Anterior cingulate cortex (tissue), 58 donors: ENCODE data around the gene CMTM7.
"Not testable (repeated sequence)": the region's sequence is repeated elsewhere in the genome, so short reads cannot be mapped to it uniquely, and the experiment has no call there.

ENCODE experiments used
- DNase-seq, 58 donors: peaks; one replicate each; lab custom pipeline; 2025; lab: John Stamatoyannopoulos, UW

Gene CMTM7

DNA sequence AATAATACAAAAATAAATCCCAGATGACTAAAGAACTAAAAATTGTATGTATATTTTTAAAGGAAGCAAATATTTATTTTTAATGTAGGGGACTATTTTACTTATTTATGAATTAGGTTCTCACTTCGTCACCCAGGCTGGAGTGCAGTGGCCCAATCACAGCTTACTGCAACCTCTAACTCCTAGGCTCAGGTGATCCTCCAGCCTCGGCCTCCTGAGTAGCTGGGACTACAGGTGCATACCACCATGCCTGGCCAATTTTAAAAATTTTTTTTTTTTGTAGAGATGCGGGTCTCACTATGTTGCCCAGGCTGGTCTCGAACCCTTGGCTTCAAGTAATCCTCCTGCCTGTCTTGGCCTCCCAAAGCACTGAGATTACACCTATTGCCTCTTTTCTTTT, 42.6 kb downstream of the CMTM7 start:
- DNase-seq = no peak

DNA sequence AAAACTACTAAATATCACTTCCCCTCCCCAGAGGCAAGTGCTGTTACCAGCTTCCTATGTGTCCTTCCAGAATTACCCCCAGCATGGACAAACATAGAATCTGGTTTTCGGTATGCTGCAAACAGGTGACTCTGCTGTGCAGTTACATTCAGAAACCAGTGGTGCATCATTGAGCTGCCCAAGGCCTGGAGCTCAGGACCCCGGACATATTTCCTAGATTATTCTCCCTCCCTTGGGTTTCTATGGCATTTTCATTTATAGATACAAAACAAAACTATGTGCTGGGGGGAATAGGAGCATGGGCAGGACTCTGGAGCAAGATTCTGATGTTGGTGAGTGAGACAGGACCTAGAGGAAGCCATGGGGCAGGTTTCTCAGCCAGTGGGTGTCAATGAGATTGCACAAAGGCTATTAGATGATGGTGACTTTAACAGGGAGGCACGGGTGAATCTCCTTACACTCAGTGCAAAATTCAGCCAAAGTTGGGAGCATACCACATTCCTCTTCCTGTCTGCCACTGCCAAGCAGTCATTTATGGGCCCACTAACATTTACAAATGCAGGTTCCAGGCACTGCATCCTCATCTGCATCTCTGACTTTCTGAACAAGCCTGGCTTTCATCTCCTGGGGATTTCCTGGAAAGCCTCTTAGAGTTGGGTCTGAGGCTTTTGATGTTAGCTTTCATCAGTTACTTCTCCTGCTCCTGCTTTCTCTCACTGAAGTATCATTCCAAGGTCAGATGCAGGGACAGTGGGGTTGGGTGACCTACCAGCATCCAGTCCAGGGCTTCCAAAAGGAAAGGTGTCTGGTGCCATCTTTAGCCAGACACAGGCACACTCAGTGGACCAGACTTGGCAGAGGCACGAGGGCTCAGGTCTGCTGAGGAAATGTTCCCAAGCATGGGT, 44.5 kb downstream of the CMTM7 start:
- no peak for DNase-seq

DNA sequence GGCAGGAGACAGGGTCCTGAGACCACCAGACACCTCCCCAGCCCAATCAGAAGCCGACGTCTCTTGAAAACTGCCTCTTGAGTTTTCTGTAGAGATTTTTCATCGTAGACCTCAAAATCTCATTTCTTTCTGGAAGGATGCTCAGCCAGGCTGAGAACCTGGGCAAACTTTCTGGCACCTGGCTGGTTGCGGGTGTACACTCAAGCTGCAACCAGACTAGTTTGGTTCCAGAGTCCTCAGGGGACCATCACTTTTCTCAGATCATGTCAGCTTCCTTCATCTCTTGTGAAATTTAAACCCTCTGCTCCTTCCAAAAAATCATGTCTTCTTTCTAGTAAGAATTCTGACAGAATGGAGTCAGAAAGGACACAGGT, 45.1 kb downstream of the CMTM7 start:
- DNase-seq = no peak

DNA sequence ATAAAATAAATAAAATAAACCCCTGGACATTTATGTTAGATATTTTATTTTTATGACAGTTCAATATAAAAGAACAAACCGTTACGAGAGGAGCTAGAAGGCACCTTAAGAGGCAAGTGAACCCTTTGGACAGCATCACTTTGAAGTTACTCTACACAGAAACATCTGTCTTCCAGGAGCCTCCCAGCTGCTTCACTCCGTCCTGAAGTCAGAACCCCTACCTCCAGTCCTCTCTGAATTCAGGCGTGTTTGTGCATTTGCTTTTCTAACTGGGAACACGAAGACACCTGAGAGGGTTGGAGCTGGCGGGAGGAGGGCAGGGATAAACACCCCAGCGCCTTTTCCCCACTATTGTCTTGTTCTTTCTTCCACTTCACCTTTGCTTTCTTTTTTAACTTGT, 46.2 kb downstream of the CMTM7 start:
- DNase-seq = no peak

DNA sequence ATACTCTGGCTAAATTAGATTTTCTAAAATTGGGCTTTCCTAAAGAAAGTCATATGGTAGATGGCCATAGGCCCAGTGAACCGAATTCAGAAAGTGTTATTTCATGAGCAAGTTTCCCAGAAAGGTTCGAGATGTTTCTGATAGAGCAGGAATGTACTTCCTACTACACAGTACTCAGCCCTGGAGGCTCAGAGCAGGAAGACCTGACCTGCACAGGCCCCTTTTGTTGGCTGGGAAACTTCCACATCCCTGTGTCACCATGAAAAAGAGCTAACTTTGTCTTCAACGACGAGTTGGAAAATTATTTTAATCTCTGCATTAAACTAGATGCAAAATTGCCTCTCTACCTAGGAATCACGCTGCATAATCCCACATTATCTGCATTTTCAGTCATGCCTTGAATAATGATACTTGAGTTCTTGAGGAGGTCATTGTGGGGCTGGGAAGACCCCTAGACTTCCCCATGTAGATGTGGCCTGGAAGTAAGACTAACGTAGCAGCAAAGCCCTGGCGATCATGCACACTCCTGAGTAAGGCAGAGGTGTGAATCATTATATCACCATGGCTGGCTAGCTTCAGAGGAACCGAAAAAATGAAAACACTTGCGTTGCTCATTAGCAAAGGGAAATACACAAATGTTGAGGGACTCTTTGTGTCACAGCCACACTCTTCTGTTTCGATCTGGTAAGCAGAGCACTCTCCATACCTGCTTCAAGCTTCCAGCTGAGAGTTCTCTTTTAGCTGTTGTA, 47.1 kb downstream of the CMTM7 start:
- DNase-seq = no peak

DNA sequence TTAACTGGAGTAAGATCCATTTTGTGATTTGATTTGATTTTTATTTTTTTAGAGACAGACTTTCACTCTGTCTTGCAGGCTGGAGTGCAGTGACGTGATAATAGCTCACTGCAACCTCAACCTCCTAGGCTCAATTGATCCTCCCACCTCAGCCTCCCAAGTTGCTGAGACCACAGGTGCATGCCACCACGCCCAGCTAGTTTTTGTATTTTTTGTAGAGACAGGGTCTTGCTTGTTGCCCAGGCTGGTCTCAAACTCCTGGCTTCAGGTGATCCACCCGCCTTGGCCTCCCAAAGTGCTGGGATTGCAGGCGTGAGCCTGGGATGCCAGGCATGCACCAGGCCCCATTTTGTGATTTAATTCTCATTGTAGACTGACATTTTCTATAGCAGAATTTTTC, 47.8 kb downstream of the CMTM7 start:
- DNase-seq = not testable (repeated sequence)

DNA sequence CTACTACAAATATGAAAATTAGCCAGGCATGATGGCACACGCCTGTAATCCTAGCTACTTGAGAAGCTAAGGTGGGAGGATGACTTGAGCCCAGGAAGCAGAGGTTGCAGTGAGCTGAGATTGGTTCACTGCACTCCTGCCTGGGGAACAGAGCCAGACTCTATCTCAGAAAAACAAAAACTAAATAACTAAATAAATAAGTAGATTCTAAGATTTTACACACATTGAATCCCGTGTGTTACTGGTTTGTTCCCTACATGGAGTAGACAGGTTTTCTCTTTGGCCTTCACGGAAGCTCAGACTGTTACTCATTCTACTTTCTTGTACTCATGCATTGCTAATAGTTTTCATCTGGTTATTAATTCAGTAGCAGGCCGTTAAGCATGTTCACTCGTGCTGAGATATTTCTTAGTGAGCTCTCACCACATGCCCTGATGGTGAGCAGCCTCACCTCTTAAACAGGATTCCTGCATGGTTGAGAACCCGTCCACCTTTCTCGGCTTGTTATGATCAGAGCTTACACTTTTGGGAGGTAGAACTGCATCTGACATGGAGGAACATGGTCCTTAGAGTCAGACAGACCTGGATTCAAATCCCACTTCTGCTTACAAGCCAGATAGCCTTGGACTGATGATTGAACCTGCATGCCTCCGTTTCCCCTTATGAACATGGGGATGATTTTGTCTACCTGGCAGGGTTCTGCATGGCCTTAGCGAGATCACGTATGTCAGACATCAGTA, 49.1 kb downstream of the CMTM7 start:
- no peak for DNase-seq

DNA sequence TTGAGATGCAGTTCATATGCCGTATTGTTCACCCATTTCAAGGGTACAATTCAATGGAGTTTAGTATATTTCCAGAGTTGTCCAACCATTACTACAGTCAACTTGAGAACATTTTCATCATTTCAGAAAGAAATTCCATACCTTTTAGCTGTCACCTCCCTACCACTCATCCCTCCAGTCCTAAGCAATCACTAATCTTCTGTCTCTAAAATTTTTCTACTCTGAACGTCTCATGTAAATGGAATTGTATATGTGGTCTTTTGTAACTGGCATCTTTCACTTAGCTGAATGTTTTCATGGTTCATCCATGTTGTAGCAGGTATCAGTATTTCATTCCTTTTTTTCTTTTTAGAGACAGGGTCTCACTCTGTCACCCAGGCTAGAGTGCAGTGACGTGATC, 51.1 kb downstream of the CMTM7 start:
- DNase-seq = no peak

DNA sequence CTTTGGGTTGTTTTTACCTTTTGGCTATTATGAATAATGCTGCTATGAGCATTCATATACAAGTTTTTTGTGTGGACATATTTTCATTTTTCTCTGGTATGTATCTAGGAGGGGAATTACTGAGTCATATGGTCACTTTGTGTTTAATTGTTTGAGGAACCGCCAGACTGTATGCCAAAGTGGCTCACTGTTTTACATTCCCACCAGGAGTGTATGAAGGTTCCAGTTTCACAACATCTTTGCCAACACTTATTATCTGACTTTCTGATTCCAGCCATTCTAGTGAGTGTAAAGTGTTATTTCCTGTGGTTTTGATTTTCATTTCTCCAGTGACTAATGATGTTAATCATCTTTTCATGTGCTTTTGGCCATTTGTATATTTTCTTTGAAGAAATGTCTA, 51.8 kb downstream of the CMTM7 start:
- DNase-seq = no peak

DNA sequence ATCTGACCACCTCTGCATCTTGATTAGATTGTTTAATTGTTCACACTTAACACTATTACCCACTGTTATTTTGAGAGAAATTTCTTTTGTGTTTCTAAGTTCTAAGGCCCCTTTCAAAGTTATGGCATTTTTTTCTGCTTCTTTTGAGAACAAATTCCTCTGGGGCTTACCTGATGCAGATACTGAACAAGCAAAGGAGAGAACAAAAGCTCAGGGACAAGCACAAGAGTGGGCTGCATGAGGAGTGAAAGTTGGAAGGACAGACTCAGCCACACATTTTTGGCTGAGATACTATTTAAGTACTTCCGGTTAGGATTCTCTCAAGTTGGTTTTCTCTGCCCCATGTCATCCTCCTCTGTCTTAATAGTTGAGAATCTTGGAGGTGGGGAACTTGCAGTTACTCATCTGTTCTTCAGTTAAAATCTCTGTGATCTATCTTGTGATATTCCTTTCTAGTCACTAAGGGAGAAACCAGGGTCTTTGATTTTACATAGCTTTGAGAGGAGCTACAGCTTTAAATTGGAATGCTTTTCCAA, 56.3 kb downstream of the CMTM7 start:
- no peak for DNase-seq

DNA sequence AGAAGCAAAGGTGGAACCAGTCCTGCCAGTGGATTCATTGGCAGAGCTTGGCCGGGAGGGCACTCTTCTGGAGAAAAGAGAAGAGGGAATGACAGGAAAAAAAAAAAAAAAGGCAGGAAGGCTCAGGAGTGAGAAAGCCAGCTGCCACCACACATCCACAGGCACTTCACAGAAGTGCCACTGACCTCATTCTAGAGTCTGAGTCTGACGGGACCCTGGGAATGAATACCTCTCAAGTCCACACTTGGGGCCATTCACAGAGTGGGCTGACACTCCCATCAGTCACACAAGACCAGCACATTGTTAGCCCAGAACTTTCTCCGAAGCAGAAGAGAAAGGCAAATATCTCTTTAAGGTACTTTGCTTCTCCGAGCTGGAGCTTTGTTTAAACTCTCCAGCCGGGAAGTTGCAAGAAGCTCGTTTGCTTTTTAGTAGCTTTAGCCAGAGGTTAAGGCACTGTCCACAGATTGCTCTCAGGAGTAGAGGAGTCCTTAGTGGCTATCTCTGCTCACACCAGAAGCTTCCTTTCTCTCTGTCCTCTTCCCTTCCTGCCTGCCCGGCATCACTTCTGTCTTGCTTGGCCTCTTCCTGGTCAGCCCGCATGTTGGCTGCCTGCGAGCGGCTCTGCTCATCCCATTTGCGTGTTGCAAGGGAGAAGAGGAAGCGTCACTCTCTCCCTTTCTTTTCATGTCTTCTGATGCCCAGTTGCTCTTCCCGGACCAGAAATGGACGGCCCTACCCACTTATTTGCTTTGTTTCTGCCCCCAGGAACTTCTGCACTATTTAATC, 57.2 kb downstream of the CMTM7 start:
- peak in 10 of 58 donors; percentile 4 to 30 (median 10) for DNase-seq

DNA sequence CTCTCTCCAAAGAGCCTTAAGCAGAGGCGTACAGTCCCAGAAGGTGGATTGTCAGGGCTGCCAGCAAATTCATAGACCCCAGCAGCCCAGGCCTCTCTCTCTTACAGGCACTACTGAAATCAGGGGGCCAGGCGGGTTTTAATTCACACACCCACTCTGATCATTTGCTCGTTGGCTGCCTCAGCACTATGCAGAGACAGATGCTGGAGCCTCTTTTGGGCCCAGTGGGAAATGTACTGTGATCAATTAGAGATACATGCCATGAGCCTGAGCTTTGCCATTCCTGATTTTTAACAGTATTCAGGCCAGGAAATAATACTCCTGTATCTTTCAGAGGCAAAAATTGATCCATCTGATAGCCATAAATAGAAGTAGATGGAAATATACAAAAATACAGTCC, 58.0 kb downstream of the CMTM7 start:
- DNase-seq = no peak

DNA sequence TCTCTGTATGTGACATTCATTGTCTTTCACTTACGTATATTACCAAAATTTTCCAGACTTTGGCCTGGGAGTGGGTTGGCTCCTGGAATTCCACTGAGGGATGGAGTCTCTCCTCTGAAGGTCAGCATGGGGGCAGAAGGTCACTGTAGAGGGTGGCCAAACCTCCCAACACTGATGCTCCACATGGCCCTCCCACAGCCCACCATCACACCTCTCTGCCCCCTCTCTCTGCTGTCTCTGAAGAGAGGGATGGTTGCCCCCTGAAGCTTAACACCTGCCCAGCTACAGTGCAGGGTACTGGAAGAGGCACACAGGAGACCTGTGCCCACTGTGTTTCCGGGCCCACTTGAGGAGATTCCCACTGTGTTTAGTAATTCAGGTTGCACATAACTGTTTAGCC, 58.8 kb downstream of the CMTM7 start:
- DNase-seq = no peak

DNA sequence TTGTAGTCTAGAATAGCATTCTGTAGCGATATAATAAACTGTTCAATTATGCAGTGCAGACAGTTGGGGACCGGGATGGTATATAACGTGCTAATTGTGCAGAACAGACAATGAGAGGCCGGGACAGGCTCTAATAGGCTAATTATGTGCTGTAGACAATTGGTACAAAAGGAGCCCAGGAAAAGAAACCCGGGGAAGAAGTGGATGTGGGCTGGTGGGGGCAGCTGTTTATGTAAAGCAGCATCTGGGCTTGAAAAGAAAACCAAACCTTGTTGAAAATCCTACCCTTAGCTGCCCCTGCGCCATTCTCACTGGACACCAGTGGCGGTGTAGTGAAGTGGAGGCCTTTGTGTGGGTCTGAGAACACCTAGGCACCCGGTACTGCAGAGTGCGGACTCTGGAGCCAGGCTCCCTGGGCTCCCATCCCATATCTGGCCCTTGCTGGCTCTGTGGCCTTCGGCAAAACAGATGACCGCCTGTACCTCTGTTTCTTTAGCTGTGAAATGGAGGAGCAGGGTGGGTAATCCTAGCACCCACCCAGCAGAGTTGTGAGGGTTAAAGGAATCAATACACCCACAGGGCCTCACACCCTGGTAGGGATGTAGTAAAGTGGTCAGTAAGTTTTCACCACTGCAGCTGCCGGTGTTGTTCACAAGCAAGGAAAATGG, 59.5 kb downstream of the CMTM7 start:
- DNase-seq = no peak

DNA sequence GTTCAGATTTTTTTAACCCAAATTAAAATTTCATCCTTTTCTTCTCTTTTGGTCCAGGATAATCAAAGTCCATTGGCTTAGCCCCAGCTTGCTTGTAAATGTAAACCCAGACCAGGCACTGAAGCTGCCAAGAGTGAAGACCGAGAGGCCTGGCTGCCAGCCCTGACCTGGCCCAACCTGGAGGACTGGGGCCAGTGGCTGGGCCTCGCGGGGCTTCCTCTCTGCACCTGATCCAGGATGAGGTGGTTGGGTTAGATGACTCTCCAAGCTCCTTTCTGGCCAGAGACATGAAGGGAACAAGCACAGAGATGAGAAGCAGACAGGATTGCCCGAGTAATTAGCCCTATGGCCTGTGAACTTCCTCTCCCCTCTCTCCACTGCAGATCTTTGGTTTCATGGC, 60.4 kb downstream of the CMTM7 start:
- no peak for DNase-seq

DNA sequence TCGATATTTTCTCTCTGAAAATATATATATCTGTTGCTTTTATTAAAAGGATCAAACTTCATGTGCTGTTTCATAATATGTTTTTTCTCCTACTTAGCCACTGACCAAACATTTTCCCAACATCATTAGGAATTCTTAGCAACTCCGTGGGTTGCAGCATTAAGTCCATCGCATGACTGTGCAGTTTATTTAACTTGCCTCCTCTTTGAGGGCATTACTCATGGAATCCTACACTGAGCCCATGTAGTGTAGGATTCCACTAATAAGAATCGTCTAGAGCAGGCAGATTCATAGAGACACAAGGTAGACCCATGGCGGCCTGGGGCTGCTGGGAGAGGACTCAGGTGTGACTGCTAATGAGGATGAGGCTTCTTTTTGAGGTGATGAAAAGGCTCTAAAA, 61.7 kb downstream of the CMTM7 start:
- DNase-seq = no peak

DNA sequence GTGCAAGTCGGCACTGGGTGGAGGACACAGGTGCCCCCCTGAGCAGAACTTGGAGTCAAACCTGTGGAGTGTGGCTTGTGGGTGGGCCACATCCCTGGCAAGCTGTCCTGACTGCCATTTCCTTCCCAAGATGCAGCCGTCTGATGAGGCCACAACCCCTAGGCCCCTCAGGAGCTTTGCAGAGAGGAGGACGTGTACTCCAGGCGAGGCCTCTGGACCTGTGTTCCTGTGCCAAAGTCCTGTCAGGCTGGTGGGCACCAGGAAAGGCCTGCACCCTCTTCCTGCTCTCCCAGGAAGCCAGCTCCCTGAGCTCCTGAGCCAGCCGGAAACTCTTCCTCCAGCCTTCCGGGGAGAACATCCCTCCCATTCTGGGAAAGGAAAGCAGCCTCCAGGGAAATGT, 62.5 kb downstream of the CMTM7 start:
- DNase-seq = no peak

DNA sequence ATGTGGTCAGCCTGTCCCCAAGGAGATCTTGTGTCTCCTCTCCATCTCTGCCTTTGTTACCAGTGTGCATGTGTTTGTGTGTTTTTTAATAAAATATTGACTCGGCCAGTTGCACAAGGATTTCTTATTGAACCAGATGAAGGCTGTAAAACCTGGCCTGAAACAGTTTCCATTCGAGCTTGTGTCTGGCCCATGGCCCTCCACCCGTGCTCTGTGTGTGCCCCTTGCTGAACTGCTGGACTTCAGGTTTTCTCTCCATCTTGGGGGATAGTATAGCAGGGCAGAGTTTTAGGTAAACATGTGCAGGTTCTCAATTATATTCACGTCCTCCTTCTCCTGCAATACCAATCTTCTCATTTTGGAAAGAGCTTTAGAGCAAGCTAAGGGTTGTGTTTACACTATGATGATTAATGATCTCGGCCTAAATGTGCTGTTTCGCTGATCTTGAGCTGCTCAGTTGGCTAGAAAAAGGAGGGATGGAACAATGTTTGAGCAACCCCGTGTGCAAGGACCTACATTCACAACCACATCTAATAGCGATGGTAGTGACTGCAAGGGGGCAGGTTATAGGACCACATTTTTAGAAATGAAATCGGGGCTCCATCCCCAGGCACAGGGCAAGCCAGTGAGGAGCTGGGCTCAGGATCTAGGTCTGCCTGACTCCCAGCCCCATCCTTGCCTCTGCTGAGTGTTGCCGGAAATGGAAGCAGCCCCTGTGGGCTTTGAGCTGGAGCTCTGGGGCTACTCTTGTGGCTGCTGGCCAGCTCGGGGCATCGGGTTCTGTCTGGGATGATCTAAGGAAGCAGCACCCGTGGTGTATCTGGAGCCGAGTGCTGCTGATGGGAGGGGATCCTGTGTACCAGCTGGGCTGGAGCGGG, 63.3 kb downstream of the CMTM7 start:
- DNase-seq = no peak
